ENCODE results near the gene ITPR2. TPM values are rescaled to one million over a fixed set of nuclear protein-coding genes. Genes with fewer than 3 reads are reported as not detected.

The ITPR2 gene
- total RNA-seq, 1 donor from 2014 or later = 16.3 TPM

DNA sequence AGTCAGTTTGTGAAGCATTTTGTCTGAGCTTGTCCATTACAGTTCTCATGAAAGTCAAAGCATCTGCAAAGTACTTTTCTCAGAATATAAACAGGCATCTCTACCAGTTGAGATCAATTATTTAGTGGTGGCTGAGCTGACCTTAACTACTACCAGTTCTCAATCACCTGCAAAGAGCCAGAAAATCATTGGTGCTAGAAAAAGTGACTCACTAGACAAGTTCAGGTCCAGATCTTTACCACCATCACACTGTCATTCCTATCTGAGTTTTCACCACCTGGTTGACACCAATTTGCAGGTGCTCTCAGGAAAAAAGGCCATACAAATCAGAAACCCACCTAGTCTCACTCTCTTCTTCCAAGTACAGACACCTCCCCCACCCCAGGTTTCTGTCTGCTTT lies 33.3 kb downstream of the ITPR2 start:
- TF ChIP-seq, protein P1, sequence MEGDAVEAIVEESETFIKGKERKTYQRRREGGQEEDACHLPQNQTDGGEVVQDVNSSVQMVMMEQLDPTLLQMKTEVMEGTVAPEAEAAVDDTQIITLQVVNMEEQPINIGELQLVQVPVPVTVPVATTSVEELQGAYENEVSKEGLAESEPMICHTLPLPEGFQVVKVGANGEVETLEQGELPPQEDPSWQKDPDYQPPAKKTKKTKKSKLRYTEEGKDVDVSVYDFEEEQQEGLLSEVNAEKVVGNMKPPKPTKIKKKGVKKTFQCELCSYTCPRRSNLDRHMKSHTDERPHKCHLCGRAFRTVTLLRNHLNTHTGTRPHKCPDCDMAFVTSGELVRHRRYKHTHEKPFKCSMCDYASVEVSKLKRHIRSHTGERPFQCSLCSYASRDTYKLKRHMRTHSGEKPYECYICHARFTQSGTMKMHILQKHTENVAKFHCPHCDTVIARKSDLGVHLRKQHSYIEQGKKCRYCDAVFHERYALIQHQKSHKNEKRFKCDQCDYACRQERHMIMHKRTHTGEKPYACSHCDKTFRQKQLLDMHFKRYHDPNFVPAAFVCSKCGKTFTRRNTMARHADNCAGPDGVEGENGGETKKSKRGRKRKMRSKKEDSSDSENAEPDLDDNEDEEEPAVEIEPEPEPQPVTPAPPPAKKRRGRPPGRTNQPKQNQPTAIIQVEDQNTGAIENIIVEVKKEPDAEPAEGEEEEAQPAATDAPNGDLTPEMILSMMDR (IDR thresholded peaks at IDR 0.05; ENCODE audit: insufficient read depth, low read length, poor library complexity, severe bottlenecking) = no peak
- H3K27me3 ChIP-seq (ENCODE audit: control insufficient read depth, insufficient read depth, low read length) = no peaks in the 10 kb centered on the region
- H3K4me3 ChIP-seq (ENCODE audit: low read depth, low read length) = no peak overlapping the region
- DNase-seq (ENCODE audit: low read depth) = no peak
- no peaks in the 10 kb centered on the region for H3K36me3 ChIP-seq (ENCODE audit: control insufficient read depth, insufficient read depth, low read length)

DNA sequence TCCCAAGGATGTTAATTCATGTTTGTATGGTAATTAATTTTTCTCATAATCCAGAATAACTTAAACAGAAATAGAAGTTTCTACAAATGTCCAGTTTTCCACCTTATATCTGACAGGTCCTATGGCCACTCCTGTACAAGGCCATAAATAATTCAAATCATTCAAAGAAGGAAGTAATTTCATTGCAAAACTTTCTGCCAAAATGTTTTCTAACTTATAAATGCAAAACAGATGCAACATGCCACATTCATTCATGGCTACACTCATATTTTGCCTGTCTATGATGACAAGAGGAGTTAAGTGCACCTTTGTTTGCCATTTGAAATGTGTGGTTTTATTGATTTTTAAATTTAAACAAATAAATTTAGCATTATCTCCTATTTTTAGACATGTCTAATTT lies 34.4 kb downstream of the ITPR2 start:
- TF ChIP-seq, protein P1 (IDR thresholded peaks at IDR 0.05; ENCODE audit: insufficient read depth, low read length, poor library complexity, severe bottlenecking) = no peak
- no peak for DNase-seq (ENCODE audit: low read depth)
- H3K4me3 ChIP-seq (ENCODE audit: low read depth, low read length) = no peak overlapping the region
- no peaks in the 10 kb centered on the region for H3K27me3 ChIP-seq (ENCODE audit: control insufficient read depth, insufficient read depth, low read length)
- no peaks in the 10 kb centered on the region for H3K36me3 ChIP-seq (ENCODE audit: control insufficient read depth, insufficient read depth, low read length)

DNA sequence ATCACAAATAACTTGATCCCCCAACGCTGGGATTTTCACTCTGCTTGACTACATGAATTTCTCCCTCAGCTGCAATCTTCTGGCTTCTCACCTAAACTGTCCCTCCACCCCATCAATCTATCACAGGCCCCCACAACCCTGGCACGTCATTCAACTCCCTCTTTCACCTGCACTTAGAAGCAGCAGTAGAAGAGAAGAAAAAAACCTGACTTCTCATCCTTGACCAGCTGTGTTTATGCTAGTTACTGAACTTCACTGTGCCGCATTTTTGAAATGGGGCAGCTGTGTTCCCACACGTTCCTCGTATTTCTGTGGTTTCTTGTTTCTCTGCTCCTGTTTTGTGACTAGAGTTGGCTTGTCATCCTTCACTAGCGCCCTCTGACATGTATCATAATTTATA lies 35.0 kb downstream of the ITPR2 start:
- peak; percentile 64 for DNase-seq (ENCODE audit: low read depth)
- TF ChIP-seq, protein P1 (IDR thresholded peaks at IDR 0.05; ENCODE audit: insufficient read depth, low read length, poor library complexity, severe bottlenecking) = no peak
- Histone ChIP-seq H3K27me3 (ENCODE audit: control insufficient read depth, insufficient read depth, low read length) (no peaks in the 10 kb centered on the region), H3K36me3 (ENCODE audit: control insufficient read depth, insufficient read depth, low read length) (no peaks in the 10 kb centered on the region), H3K4me3 (ENCODE audit: low read depth, low read length) (no peak overlapping the region)

DNA sequence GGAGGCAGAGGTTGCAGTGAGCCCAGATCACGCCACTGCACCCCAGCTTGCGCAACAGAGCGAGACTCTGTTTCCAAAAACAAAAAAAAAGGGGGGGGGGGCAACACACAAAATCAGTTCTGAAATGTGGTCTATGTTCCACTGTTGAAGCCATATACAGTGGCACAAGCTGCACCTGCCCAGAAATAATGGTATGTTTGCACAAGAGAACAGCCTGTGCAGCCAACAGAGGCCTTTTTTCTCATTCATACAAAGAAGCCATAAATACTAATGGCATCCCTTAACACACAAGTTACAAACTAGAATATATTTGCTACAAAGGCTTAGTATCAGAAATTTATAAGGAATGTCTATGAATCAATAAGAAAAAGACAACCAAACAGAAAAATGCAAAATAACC lies 37.1 kb downstream of the ITPR2 start:
- Histone ChIP-seq H3K4me3 (ENCODE audit: low read depth, low read length) (no peak overlapping the region), H3K36me3 (ENCODE audit: control insufficient read depth, insufficient read depth, low read length) (no peaks in the 10 kb centered on the region), H3K27me3 (ENCODE audit: control insufficient read depth, insufficient read depth, low read length) (no peaks in the 10 kb centered on the region)
- DNase-seq (ENCODE audit: low read depth) = no peak
- TF ChIP-seq, protein P1 (IDR thresholded peaks at IDR 0.05; ENCODE audit: insufficient read depth, low read length, poor library complexity, severe bottlenecking) = no peak

DNA sequence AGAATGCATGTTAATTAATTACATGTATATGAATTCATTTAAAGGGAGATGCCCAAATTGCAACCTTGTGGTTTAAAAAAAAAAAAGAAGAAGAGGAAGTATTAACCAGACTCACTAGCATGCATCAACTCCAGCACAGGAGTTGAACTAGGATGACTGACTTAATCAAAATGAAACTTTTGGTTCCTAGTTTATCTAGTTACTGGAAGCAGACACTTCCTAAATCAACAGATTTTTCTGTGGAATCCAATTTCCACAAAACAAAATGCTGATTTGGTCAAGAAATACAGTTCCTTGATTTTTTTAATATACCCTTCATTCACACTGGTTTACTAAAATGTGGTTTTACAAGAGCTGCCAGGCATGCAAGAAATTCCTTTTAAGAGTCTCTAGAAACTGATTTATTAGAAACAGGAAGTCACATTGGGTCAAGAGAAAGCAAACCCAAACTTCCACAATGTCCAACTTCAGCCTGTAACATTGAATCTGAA lies 41.6 kb downstream of the ITPR2 start:
- TF ChIP-seq, protein P1 (IDR thresholded peaks at IDR 0.05; ENCODE audit: insufficient read depth, low read length, poor library complexity, severe bottlenecking) = no peak
- no peak for DNase-seq (ENCODE audit: low read depth)
- H3K27me3 ChIP-seq (ENCODE audit: control insufficient read depth, insufficient read depth, low read length) = no peaks in the 10 kb centered on the region
- H3K36me3 ChIP-seq (ENCODE audit: control insufficient read depth, insufficient read depth, low read length) = no peaks in the 10 kb centered on the region
- H3K4me3 ChIP-seq (ENCODE audit: low read depth, low read length) = no peak overlapping the region

DNA sequence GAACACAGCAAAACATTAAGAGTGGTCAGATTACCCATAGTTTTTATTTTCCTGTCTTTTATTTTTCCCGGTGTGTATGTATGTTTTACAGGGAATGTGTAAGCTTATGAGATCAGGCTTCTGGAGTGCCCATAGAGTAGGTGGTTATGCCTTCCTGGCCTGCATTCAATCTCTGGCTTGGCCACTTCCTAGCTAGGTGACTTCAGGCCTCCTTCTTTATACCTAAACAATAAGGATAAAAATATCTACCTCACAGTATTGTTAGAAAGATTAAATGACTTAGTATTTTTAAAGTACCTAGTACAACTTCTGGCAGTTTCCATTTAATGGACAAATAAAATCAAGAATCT lies 42.4 kb downstream of the ITPR2 start:
- no peaks in the 10 kb centered on the region for H3K27me3 ChIP-seq (ENCODE audit: control insufficient read depth, insufficient read depth, low read length)
- TF ChIP-seq, protein P1 (IDR thresholded peaks at IDR 0.05; ENCODE audit: insufficient read depth, low read length, poor library complexity, severe bottlenecking) = no peak
- no peak for DNase-seq (ENCODE audit: low read depth)
- H3K4me3 ChIP-seq (ENCODE audit: low read depth, low read length) = no peak overlapping the region
- no peaks in the 10 kb centered on the region for H3K36me3 ChIP-seq (ENCODE audit: control insufficient read depth, insufficient read depth, low read length)

Measured in kidney epithelial cell (primary cell).